Stimulated activated CD4-positive, alpha-beta T cell treated with anti-CD3 and anti-CD28 coated beads, Interleukin-2, amount 100 ng/mL, for 48 hours (primary cell): ENCODE data around the gene TM4SF4.

Source experiments
- DNase-seq, 2 donors: peaks; one replicate each; pipeline ENCODE4 v3.0.0-alpha.2; 2020

The TM4SF4 gene

GRCh38 chr3:149515249-149515648, 40.8 kb downstream of the TM4SF4 start:
- DNase-seq = no peak

GRCh38 chr3:149516920-149517319, 42.4 kb downstream of the TM4SF4 start:
- DNase-seq = no peak

GRCh38 chr3:149519912-149520311, 45.4 kb downstream of the TM4SF4 start:
- DNase-seq = no peak

GRCh38 chr3:149523512-149524299, 49.2 kb downstream of the TM4SF4 start:
- no peak for DNase-seq

- DNase-seq = no peak
These were observed 53.2 kb downstream of the TM4SF4 start for GRCh38 chr3:149527531-149528339.

GRCh38 chr3:149528340-149528650, 53.8 kb downstream of the TM4SF4 start:
- no peak for DNase-seq

- no peak for DNase-seq
These were observed 54.6 kb downstream of the TM4SF4 start for GRCh38 chr3:149529099-149529498.

- DNase-seq = no peak
These were observed 58.1 kb downstream of the TM4SF4 start for GRCh38 chr3:149532489-149533180.

- no peak for DNase-seq
These were observed 59.6 kb downstream of the TM4SF4 start for GRCh38 chr3:149534082-149534481.

- DNase-seq = no peak
These were observed 60.3 kb downstream of the TM4SF4 start for GRCh38 chr3:149534671-149535332.

- DNase-seq = no peak
These were observed 60.8 kb downstream of the TM4SF4 start for GRCh38 chr3:149535333-149535685.

- DNase-seq = no peak
These were observed 61.9 kb downstream of the TM4SF4 start for GRCh38 chr3:149536429-149536828.

GRCh38 chr3:149538371-149538770, 63.9 kb downstream of the TM4SF4 start:
- DNase-seq = no peak

GRCh38 chr3:149541091-149541491, 66.6 kb downstream of the TM4SF4 start:
- no peak for DNase-seq

GRCh38 chr3:149542375-149543312, 68.1 kb downstream of the TM4SF4 start:
- DNase-seq = no peak

GRCh38 chr3:149545049-149545448, 70.6 kb downstream of the TM4SF4 start:
- no peak for DNase-seq

GRCh38 chr3:149547413-149547812, 72.9 kb downstream of the TM4SF4 start:
- DNase-seq = no peak

GRCh38 chr3:149547954-149548668, 73.6 kb downstream of the TM4SF4 start:
- no peak for DNase-seq

- no peak for DNase-seq
These were observed 74.2 kb downstream of the TM4SF4 start for GRCh38 chr3:149548669-149549065.

GRCh38 chr3:149551500-149551899, 77.0 kb downstream of the TM4SF4 start:
- no peak for DNase-seq

- no peak for DNase-seq
These were observed 78.2 kb downstream of the TM4SF4 start for GRCh38 chr3:149552700-149553099.
